Activated T-helper 2 cell treated with anti-CD3 and anti-CD28 coated beads, Interferon-gamma antibody, Interleukin-2, Interleukin-4, amounts not matched to agents 10 μg/mL and 5 μg/mL and 100 μg/mL, durations not matched to agents 14 hours and 24 hours and 36 hours (primary cell): ENCODE data around the gene CAPZB. TPM values are rescaled to one million over a fixed set of nuclear protein-coding genes. Genes with fewer than 3 reads are reported as not detected.

Experiments used
- DNase-seq: peaks from one replicate; pipeline ENCODE4 v3.0.0; 2021; ENCODE audit warnings: low spot score
- H3K27ac Mint-ChIP-seq: one replicate; pipeline ENCODE4 v1.8.0; 2021; ENCODE audit warnings: mixed read lengths
- H3K27me3 Mint-ChIP-seq: one replicate; pipeline ENCODE4 v1.8.0; 2021; ENCODE audit warnings: low read depth, mixed read lengths
- H3K36me3 Mint-ChIP-seq: one replicate; pipeline ENCODE4 v1.8.0; 2021; ENCODE audit warnings: low read depth, mixed read lengths
- H3K4me1 Mint-ChIP-seq: one replicate; pipeline ENCODE4 v1.8.0; 2021; ENCODE audit warnings: low read depth, mixed read lengths
- H3K4me3 Mint-ChIP-seq: one replicate; pipeline ENCODE4 v1.8.0; 2021; ENCODE audit warnings: low read depth, mild to moderate bottlenecking, moderate library complexity, mixed read lengths
- H3K9me3 Mint-ChIP-seq: one replicate; pipeline ENCODE4 v1.8.0; 2021; ENCODE audit warnings: mixed read lengths
- intact Hi-C: fragments of 100-400 bp; cut with micrococcal nuclease; formaldehyde crosslinking; loops from one replicate; pipeline ENCODE4 v1.15.1; 2023
- total RNA-seq: library from RNA; stranded (reverse); gene quantifications from 2 replicates; pipeline ENCODE4 v1.2.3, GENCODE V29; 2022

CAPZB gene
- total RNA-seq, 1 donor from 2014 or later = 329 TPM

DNA sequence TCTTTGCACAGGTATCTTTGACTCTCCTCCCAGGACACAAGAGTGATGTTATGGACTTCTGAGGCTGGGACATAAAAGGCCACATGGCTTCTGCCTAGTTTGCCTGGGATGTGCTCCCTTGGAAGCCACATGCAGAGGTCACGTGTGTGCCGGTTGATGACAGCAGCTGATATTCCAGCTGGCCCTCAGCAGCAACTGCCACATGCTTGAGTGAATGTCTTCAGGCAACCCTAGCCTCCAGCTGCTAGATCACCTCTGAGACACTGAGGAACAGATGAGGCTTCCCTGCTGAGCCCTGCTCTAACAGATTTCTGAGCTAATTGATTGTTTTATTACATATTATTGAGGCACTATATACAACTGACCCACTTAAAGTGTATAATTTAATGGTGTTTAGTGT is 185.1 kb downstream of the CAPZB start:
- intact Hi-C loops = no loop called here
- Mint-ChIP-seq H3K27me3 (no peaks in the 10 kb centered on the region), H3K9me3 (peaks cover 16% of the 10 kb centered on the region), H3K4me3 (no peak overlapping the region), H3K27ac (no peak overlapping the region), H3K36me3 (peaks cover 34% of the 10 kb centered on the region), H3K4me1 (no peaks in the 10 kb centered on the region)
- no peak for DNase-seq

GRCh38 chr1:19294638-19295037 is 190.7 kb downstream of the CAPZB start:
- intact Hi-C loops = no loop called here
- H3K36me3 Mint-ChIP-seq = peaks cover 39% of the 10 kb centered on the region
- H3K4me1 Mint-ChIP-seq = no peaks in the 10 kb centered on the region
- no peak overlapping the region for H3K27ac Mint-ChIP-seq
- H3K9me3 Mint-ChIP-seq = peaks cover 49% of the 10 kb centered on the region
- peaks cover 3% of the 10 kb centered on the region for H3K27me3 Mint-ChIP-seq
- no peak for DNase-seq
- no peak overlapping the region for H3K4me3 Mint-ChIP-seq

DNA sequence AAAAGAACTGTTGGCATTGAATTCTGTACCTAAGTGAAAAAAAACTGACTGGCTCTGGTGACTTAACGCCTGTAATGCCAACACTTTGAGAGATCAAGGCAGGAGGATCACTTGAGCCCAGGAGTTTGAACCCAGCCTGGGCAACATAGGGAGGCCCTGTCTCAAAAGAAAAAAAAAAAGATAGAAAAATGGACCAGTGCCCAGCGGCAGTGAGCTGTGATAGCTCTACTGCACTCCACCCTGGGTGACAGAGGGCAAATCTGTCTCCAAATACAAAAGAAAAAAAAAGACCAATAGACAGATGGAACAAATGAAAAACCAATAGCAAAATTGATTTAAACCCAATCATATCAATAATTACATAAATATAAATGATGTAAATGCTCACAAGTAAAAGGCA is 196.1 kb downstream of the CAPZB start:
- peaks cover 3% of the 10 kb centered on the region for H3K4me1 Mint-ChIP-seq
- no peak for DNase-seq
- intact Hi-C loops = no loop called here
- peaks cover 19% of the 10 kb centered on the region for H3K36me3 Mint-ChIP-seq
- H3K9me3 Mint-ChIP-seq = peaks cover 22% of the 10 kb centered on the region
- H3K27me3 Mint-ChIP-seq = peaks cover 5% of the 10 kb centered on the region
- peak overlapping the region; percentile 37 for H3K4me3 Mint-ChIP-seq
- H3K27ac Mint-ChIP-seq = no peak overlapping the region

Other genes with a start within 250 kb of the CAPZB start
- gene EMC1, start 234.0 kb downstream of the CAPZB start, total RNA-seq = 54.0 and 57.4 TPM in 2 replicates
- 109 and 113 TPM in 2 replicates for gene MRTO4, start 233.7 kb downstream of the CAPZB start, total RNA-seq
- gene AKR7A3, start 196.8 kb downstream of the CAPZB start, total RNA-seq = 1.4 and 2.1 TPM in 2 replicates
- gene AKR7A2, start 173.4 kb downstream of the CAPZB start, total RNA-seq = 34.3 and 38.8 TPM in 2 replicates
- 10.6 and 12.1 TPM in 2 replicates for gene SLC66A1, start 173.2 kb downstream of the CAPZB start, total RNA-seq
- gene NBL1, start 158.8 kb upstream of the CAPZB start, total RNA-seq = 51.6 and 55.7 TPM in 2 replicates
- not detected in 2 replicates for gene HTR6, start 179.3 kb upstream of the CAPZB start, total RNA-seq